Thyroid gland (tissue), 4 donors: ENCODE data around the gene HEATR5A.

Experiments
- POLR2A ChIP-seq, 2 donors: fragments of 450-650 bp; IDR thresholded peaks; one replicate each; pipeline ENCODE4 v1.6.1; 2017; ENCODE audit warnings: antibody characterized with exemption in 2 of 2, mild to moderate bottlenecking in 2 of 2, moderate library complexity in 1 of 2
- TF ChIP-seq, protein P1 (sequence below), 6 experiments: fragments of 200-600 bp in 3 of 6; fragments of 450-650 bp in 3 of 6; sonication (generic) in 3 of 6; IDR thresholded peaks; one replicate each; pipeline ENCODE4 v1.5.1; 2016 to 2019; ENCODE audit warnings: antibody characterized with exemption in 6 of 6, mild to moderate bottlenecking in 2 of 6, inconsistent platforms in 1 of 6, moderate library complexity in 1 of 6

- TF ChIP-seq, protein P1, sequence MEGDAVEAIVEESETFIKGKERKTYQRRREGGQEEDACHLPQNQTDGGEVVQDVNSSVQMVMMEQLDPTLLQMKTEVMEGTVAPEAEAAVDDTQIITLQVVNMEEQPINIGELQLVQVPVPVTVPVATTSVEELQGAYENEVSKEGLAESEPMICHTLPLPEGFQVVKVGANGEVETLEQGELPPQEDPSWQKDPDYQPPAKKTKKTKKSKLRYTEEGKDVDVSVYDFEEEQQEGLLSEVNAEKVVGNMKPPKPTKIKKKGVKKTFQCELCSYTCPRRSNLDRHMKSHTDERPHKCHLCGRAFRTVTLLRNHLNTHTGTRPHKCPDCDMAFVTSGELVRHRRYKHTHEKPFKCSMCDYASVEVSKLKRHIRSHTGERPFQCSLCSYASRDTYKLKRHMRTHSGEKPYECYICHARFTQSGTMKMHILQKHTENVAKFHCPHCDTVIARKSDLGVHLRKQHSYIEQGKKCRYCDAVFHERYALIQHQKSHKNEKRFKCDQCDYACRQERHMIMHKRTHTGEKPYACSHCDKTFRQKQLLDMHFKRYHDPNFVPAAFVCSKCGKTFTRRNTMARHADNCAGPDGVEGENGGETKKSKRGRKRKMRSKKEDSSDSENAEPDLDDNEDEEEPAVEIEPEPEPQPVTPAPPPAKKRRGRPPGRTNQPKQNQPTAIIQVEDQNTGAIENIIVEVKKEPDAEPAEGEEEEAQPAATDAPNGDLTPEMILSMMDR (IDR thresholded peaks at IDR 0.05), result no peak
- no peak for TF ChIP-seq POLR2A (IDR thresholded peaks at IDR 0.05)
Measured at GRCh38 chr14:31253746-31254471, 166.4 kb downstream of the HEATR5A start.
